SK-N-SH (cell line): Measurements from ENCODE around the gene CTDP1. TPM values are rescaled to one million over a fixed set of nuclear protein-coding genes. Genes with fewer than 3 reads are reported as not detected.

Source experiments
- CTCF ChIA-PET: fragments of 300-600, 350-600 bp; formaldehyde crosslinking; extraction: SDS; loops from one replicate; lab custom pipeline; 2021; lab: Yijun Ruan, JAX
- POLR2A ChIA-PET: fragments of 350-600 bp; sonication (Branson Sonifier 250); formaldehyde crosslinking; extraction: SDS; loops from one replicate; lab custom pipeline; 2020; ENCODE audit warnings: antibody characterized with exemption, inconsistent platforms; lab: Yijun Ruan, JAX
- DNase-seq: peaks from one replicate; pipeline ENCODE4 v3.0.0; 2012
- H2AFZ ChIP-seq: fragments of 200-600 bp; sonication (generic); 2 replicates; pipeline ENCODE4 v1.8.1; 2016; ENCODE audit warnings: antibody characterized with exemption, mild to moderate bottlenecking, low read depth
- H3F3A ChIP-seq: fragments of 200-600 bp; sonication (generic); replicated peaks from 2 replicates; pipeline ENCODE3; 2016; ENCODE audit warnings: antibody characterized with exemption, mild to moderate bottlenecking; ENCODE audit not compliant: insufficient read depth
- H3K27ac ChIP-seq, 2 experiments: fragments of 200-500 bp in 1 of 2; fragments of 200-600 bp in 1 of 2; sonication (Bioruptor generic) in 1 of 2; sonication (generic), shearing (Covaris generic) in 1 of 2; 2 replicates each; pipeline versions ENCODE4 v1.5.1 to v1.6.1; 2014 to 2016; ENCODE audit warnings: low read depth in 2 of 2, inconsistent platforms in 1 of 2, low read length in 1 of 2, mild to moderate bottlenecking in 1 of 2, mixed read lengths in 1 of 2
- H3K27me3 ChIP-seq: fragments of 200-600 bp; sonication (generic), shearing (Covaris generic); 2 replicates; pipeline ENCODE4 v1.6.1; 2016; ENCODE audit warnings: mixed run types; ENCODE audit not compliant: insufficient read depth
- H3K36me3 ChIP-seq, 2 experiments: fragments of 200-500 bp in 1 of 2; fragments of 200-600 bp in 1 of 2; sonication (Bioruptor generic) in 1 of 2; sonication (generic) in 1 of 2; replicated peaks in 1 of 2; 2 replicates each; pipeline versions ENCODE3 to v1.5.1; 2014 to 2016; ENCODE audit warnings: low read length in 1 of 2, mild to moderate bottlenecking in 1 of 2; ENCODE audit not compliant: insufficient read depth in 2 of 2, control insufficient read depth in 1 of 2
- H3K4me1 ChIP-seq, 2 experiments: fragments of 200-500 bp in 1 of 2; fragments of 200-600 bp in 1 of 2; sonication (Bioruptor generic) in 1 of 2; sonication (generic), shearing (Covaris generic) in 1 of 2; 2 replicates each; pipeline versions ENCODE4 v1.5.1 to v1.6.1; 2014 to 2016; ENCODE audit warnings: low read depth in 1 of 2, low read length in 1 of 2, mixed run types in 1 of 2; ENCODE audit not compliant: insufficient read depth in 2 of 2, control insufficient read depth in 1 of 2
- H3K4me2 ChIP-seq: fragments of 200-600 bp; sonication (generic), shearing (Covaris generic); 2 replicates; pipeline ENCODE4 v1.6.1; 2017; ENCODE audit warnings: mixed run types
- H3K4me3 ChIP-seq, 2 experiments: fragments of 200-500 bp in 1 of 2; fragments of 200-600 bp in 1 of 2; sonication (Bioruptor generic) in 1 of 2; sonication (generic), shearing (Covaris generic) in 1 of 2; 2 replicates each; pipeline versions ENCODE4 v1.5.1 to v1.8.1; 2014 to 2016; ENCODE audit warnings: low read depth in 2 of 2, inconsistent platforms in 1 of 2, low read length in 1 of 2, mild to moderate bottlenecking in 1 of 2, mixed read lengths in 1 of 2, moderate library complexity in 1 of 2
- H3K79me2 ChIP-seq: fragments of 200-600 bp; sonication (generic); 2 replicates; pipeline ENCODE4 v1.8.1; 2017; ENCODE audit warnings: mild to moderate bottlenecking; ENCODE audit not compliant: insufficient read depth
- H3K9ac ChIP-seq: fragments of 200-600 bp; sonication (generic); 2 replicates; pipeline ENCODE4 v1.6.1; 2017; ENCODE audit warnings: mixed run types
- H3K9me2 ChIP-seq: fragments of 200-600 bp; sonication (generic); 2 replicates; pipeline ENCODE4 v1.6.1; 2017; ENCODE audit warnings: mixed run types
- H3K9me3 ChIP-seq: fragments of 200-600 bp; sonication (generic); 2 replicates; pipeline ENCODE4 v1.6.1; 2017; ENCODE audit warnings: mixed run types, mild to moderate bottlenecking, moderate library complexity
- H4K20me1 ChIP-seq: fragments of 200-600 bp; sonication (generic); 2 replicates; pipeline ENCODE4 v1.6.1; 2017; ENCODE audit warnings: mild to moderate bottlenecking, mixed run types; ENCODE audit not compliant: insufficient read depth
- ELF1 ChIP-seq: IDR thresholded peaks from 2 replicates; pipeline ENCODE4 v1.4.0; 2012
- EZH2phosphoT487 ChIP-seq: fragments of 200-600 bp; sonication (generic); IDR thresholded peaks from 2 replicates; pipeline ENCODE4 v1.6.1; 2017; ENCODE audit warnings: low read depth, mixed run types, mild to moderate bottlenecking, antibody characterized with exemption, moderate library complexity, borderline replicate concordance
- GABPA ChIP-seq: IDR thresholded peaks from 2 replicates; pipeline ENCODE4 v1.4.0; 2012; ENCODE audit warnings: low read depth, mild to moderate bottlenecking
- MEF2A ChIP-seq: IDR thresholded peaks from 2 replicates; pipeline ENCODE4 v1.4.0; 2012; ENCODE audit warnings: low read depth, borderline replicate concordance
- MXI1 ChIP-seq: IDR thresholded peaks from 2 replicates; pipeline ENCODE4 v1.6.1; 2012; ENCODE audit warnings: mild to moderate bottlenecking, low read depth, low read length, improper control_type of control experiment
- NFIC ChIP-seq: IDR thresholded peaks from 2 replicates; pipeline ENCODE4 v1.4.0; 2012; ENCODE audit warnings: borderline replicate concordance
- NRF1 ChIP-seq: IDR thresholded peaks from 2 replicates; pipeline ENCODE4 v1.6.1; 2012; ENCODE audit warnings: low read depth, mild to moderate bottlenecking, low read length
- PBX3 ChIP-seq: IDR thresholded peaks from 2 replicates; pipeline ENCODE4; 2012
- RAD21 ChIP-seq: IDR thresholded peaks from 2 replicates; pipeline ENCODE4 v1.6.1; 2012; ENCODE audit warnings: mild to moderate bottlenecking, low read length
- RCOR1 ChIP-seq: fragments of 150-350 bp; IDR thresholded peaks from 2 replicates; pipeline ENCODE4 v1.6.1; 2017; ENCODE audit warnings: antibody characterized with exemption, low read length
- RFX5 ChIP-seq: IDR thresholded peaks from 2 replicates; pipeline ENCODE4 v1.6.1; 2012; ENCODE audit warnings: mild to moderate bottlenecking, improper control_type of control experiment, low read length
- RXRA ChIP-seq: IDR thresholded peaks from 2 replicates; pipeline ENCODE4 v1.4.0; 2012; ENCODE audit warnings: low read depth, mild to moderate bottlenecking, borderline replicate concordance
- SIN3A ChIP-seq: IDR thresholded peaks from 2 replicates; pipeline ENCODE4 v1.6.1; 2012; ENCODE audit warnings: low read depth, mild to moderate bottlenecking, low read length, moderate library complexity, borderline replicate concordance
- WGBS: methylation state at CpG from one replicate; pipeline ENCODE4 v1.1.6; 2017; ENCODE audit warnings: low lambda C conversion rate; 5-methylcytosine and 5-hydroxymethylcytosine counted together
- polyA plus RNA-seq, 3 experiments: library from polyadenylated mRNA; depleted of rRNA; stranded (reverse); fragments of >200 nt; gene quantifications; 2 replicates each; pipeline ENCODE4 v1.2.3, GENCODE V29; 2012
- TF ChIP-seq, protein P1 (sequence below): fragments of 150-350 bp; IDR thresholded peaks from 2 replicates; pipeline ENCODE4 v1.6.1; 2017; ENCODE audit warnings: antibody characterized with exemption, low read length, low read depth, borderline replicate concordance
- TF ChIP-seq, protein P2 (sequence below): IDR thresholded peaks from 2 replicates; pipeline ENCODE4 v1.4.0; 2012; ENCODE audit warnings: low read depth, borderline replicate concordance
- TF ChIP-seq, protein P3 (sequence below): fragments of 150-350 bp; IDR thresholded peaks from 2 replicates; pipeline ENCODE4 v1.6.1; 2016; ENCODE audit warnings: mild to moderate bottlenecking, low read depth, low read length

The CTDP1 gene
- polyA plus RNA-seq, 1 of the 3 experiments (the other 2 are of a cell fraction) = 15.6 TPM

DNA sequence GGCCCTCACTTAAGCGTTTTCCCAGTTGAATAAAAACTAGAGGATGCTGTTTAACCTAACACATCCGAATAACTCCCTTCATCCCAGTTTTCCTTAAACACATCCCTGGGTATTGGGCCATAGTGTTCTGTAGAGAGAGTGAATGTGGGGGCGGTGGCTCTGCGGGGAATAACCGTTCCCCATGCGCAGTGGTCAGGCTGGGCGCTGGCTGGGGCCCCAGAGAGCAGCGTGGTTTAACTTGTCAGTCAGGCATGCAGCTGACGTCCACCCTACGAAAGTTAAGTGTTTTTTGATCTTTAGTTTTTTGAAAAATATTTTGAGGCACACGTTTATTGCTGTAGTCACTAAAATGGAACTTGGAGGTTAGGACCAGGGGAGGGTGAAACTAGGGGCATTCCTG lies 33.7 kb downstream of the CTDP1 start:
- H3K36me3 ChIP-seq = peaks cover 17 to 54% of the 10 kb centered on the region in 2 experiments
- WGBS = 96% methylated on average over 11 of the region's 11 CpGs

DNA sequence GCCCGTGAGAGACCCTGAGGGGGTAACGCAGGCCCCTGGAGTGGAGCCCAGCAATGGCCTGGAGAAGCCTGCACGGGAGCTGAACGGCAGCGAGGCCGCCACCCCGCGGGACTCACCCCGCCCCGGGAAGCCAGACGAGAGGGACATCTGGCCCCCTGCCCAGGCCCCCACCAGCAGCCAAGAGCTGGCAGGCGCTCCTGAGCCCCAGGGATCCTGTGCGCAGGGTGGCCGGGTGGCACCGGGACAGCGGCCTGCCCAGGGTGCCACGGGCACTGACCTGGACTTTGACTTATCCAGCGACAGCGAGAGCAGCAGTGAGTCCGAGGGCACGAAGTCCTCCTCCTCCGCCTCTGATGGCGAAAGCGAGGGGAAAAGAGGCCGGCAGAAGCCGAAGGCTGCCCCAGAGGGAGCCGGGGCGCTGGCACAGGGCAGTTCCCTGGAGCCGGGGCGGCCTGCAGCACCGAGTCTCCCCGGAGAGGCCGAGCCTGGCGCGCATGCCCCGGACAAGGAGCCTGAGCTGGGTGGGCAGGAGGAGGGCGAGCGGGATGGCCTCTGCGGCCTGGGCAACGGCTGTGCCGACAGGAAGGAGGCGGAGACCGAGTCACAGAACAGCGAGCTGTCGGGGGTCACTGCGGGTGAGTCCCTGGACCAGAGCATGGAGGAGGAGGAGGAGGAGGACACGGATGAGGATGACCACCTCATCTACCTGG lies 35.1 kb downstream of the CTDP1 start:
- 97% methylated on average over 24 of the region's 47 CpGs for WGBS
- ChIA-PET POLR2A (no interaction called here), CTCF (no interaction called here)

More for the DNA sequence above, 33.7 kb downstream of the CTDP1 start:
- no peak overlapping the region for H2AFZ ChIP-seq
- TF ChIP-seq RFX5 = no peak
- TF ChIP-seq, protein P1, sequence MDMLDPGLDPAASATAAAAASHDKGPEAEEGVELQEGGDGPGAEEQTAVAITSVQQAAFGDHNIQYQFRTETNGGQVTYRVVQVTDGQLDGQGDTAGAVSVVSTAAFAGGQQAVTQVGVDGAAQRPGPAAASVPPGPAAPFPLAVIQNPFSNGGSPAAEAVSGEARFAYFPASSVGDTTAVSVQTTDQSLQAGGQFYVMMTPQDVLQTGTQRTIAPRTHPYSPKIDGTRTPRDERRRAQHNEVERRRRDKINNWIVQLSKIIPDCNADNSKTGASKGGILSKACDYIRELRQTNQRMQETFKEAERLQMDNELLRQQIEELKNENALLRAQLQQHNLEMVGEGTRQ = no peak
- TF ChIP-seq, protein P2, sequence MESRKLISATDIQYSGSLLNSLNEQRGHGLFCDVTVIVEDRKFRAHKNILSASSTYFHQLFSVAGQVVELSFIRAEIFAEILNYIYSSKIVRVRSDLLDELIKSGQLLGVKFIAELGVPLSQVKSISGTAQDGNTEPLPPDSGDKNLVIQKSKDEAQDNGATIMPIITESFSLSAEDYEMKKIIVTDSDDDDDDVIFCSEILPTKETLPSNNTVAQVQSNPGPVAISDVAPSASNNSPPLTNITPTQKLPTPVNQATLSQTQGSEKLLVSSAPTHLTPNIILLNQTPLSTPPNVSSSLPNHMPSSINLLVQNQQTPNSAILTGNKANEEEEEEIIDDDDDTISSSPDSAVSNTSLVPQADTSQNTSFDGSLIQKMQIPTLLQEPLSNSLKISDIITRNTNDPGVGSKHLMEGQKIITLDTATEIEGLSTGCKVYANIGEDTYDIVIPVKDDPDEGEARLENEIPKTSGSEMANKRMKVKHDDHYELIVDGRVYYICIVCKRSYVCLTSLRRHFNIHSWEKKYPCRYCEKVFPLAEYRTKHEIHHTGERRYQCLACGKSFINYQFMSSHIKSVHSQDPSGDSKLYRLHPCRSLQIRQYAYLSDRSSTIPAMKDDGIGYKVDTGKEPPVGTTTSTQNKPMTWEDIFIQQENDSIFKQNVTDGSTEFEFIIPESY = no peak
- no peak for TF ChIP-seq MXI1
- no peak for TF ChIP-seq SIN3A
- no peak for TF ChIP-seq RCOR1
- no peak for TF ChIP-seq MEF2A
- no peak for TF ChIP-seq RAD21
- TF ChIP-seq NRF1 = no peak
- no peak for TF ChIP-seq GABPA
- no peak for TF ChIP-seq ELF1
- no peak for TF ChIP-seq EZH2phosphoT487
- TF ChIP-seq, all 33 proteins: peak for 0
- no peak for DNase-seq
- ChIA-PET CTCF (no interaction called here), POLR2A (no interaction called here)
- Histone ChIP-seq H3K4me3 (no peak overlapping the region), H3K9me2 (no peaks in the 10 kb centered on the region), H3F3A (no peaks in the 10 kb centered on the region), H3K79me2 (no peaks in the 10 kb centered on the region), H3K4me1 (no peaks in the 10 kb centered on the region), H3K9ac (no peak overlapping the region), H3K27ac (no peak overlapping the region), H3K9me3 (no peaks in the 10 kb centered on the region), H4K20me1 (no peaks in the 10 kb centered on the region), H3K27me3 (no peaks in the 10 kb centered on the region), H3K4me2 (no peak overlapping the region)

More for the DNA sequence above, 35.1 kb downstream of the CTDP1 start:
- Histone ChIP-seq H3K27me3 (no peaks in the 10 kb centered on the region), H3K4me1 (no peaks in the 10 kb centered on the region), H3K4me3 (no peak overlapping the region)
- TF ChIP-seq MXI1 (no peak), RXRA (no peak), PBX3 (no peak), NFIC (no peak), RAD21 (no peak)
- TF ChIP-seq, protein P3, sequence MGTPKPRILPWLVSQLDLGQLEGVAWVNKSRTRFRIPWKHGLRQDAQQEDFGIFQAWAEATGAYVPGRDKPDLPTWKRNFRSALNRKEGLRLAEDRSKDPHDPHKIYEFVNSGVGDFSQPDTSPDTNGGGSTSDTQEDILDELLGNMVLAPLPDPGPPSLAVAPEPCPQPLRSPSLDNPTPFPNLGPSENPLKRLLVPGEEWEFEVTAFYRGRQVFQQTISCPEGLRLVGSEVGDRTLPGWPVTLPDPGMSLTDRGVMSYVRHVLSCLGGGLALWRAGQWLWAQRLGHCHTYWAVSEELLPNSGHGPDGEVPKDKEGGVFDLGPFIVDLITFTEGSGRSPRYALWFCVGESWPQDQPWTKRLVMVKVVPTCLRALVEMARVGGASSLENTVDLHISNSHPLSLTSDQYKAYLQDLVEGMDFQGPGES = no peak
- TF ChIP-seq, all 33 proteins: peak for 0
- Histone ChIP-seq H2AFZ (no peak overlapping the region), H3K9me2 (no peaks in the 10 kb centered on the region), H3K9ac (no peak overlapping the region), H3K9me3 (no peaks in the 10 kb centered on the region), H3K79me2 (no peaks in the 10 kb centered on the region), H3K27ac (no peak overlapping the region), H3F3A (no peaks in the 10 kb centered on the region), H4K20me1 (no peaks in the 10 kb centered on the region), H3K4me2 (no peak overlapping the region), H3K36me3 (peaks cover 15 to 57% of the 10 kb centered on the region in 2 experiments)
- no peak for DNase-seq
